Measurements from ENCODE around the gene DCLK3. TPM values are rescaled to one million over a fixed set of nuclear protein-coding genes. Genes with fewer than 3 reads are reported as not detected.

Gene DCLK3
- total and polyA plus RNA-seq, 2 donors (not counting 1 experiment from before 2014, with no cell fraction given), result not detected

GRCh38 chr3:36771931-36772330 lies 7.6 kb upstream of the DCLK3 start:
- TF ChIP-seq EZH2 (IDR thresholded peaks at IDR 0.05; ENCODE audit: borderline replicate concordance, insufficient read depth, low read depth, low read length, poor library complexity, severe bottlenecking) (no peak), CTCF (IDR thresholded peaks at IDR 0.05) (no peak)
- H3K9ac ChIP-seq (ENCODE audit: low read length), result no peak overlapping the region
- no peaks in the 10 kb centered on the region for H3K9me3 ChIP-seq (ENCODE audit: control extremely low read depth in 1 of 3, control insufficient read depth in 2 of 3, insufficient read depth in 1 of 3, low read length in 2 of 3)
- H3K27ac ChIP-seq (ENCODE audit: low read length in 2 of 2), result no peak overlapping the region
- POLR2A ChIA-PET, result no interaction called here
- H3K4me1 ChIP-seq (ENCODE audit: control insufficient read depth in 2 of 2, insufficient read depth in 2 of 2, low read length in 2 of 2), result no peaks in the 10 kb centered on the region
- ATAC-seq (ENCODE audit: low read depth), result no peak
- no peaks in the 10 kb centered on the region for H3K9me3 Mint-ChIP-seq (ENCODE audit: insufficient read depth)
- peaks cover 0 to 5% (median 0%) of the 10 kb centered on the region in 4 experiments for H3K27me3 ChIP-seq (replicated peaks in 1 of 4; ENCODE audit: control extremely low read depth in 1 of 4, control insufficient read depth in 3 of 4, insufficient read depth in 4 of 4, low read length in 3 of 4)
- H3K4me3 Mint-ChIP-seq, result no peak overlapping the region
- DNase-seq, result no peak
- H3K36me3 ChIP-seq (replicated peaks in 1 of 2; ENCODE audit: control extremely low read depth in 1 of 2, control insufficient read depth in 1 of 2, extremely low read depth in 1 of 2, insufficient read depth in 2 of 2, low read length in 1 of 2), result no peaks in the 10 kb centered on the region
- no peak overlapping the region for H3K4me2 ChIP-seq (replicated peaks; ENCODE audit: low read depth, low read length, poor library complexity, severe bottlenecking)
- CTCF ChIA-PET, result no interaction called here
- no peaks in the 10 kb centered on the region for H3K79me2 ChIP-seq (ENCODE audit: control insufficient read depth, insufficient read depth, low read length)
- no peaks in the 10 kb centered on the region for H4K20me1 ChIP-seq (ENCODE audit: control insufficient read depth, insufficient read depth, low read length, poor library complexity, severe bottlenecking)
- H3K4me1 Mint-ChIP-seq, result no peaks in the 10 kb centered on the region
- intact Hi-C loops (cut with micrococcal nuclease), result no loop called here
- peaks cover 35% of the 10 kb centered on the region for H3K27me3 Mint-ChIP-seq
- H3K27ac Mint-ChIP-seq, result no peak overlapping the region
- no peak overlapping the region for H3K4me3 ChIP-seq (ENCODE audit: control extremely low read depth in 1 of 5, extremely low read depth in 1 of 5, insufficient read depth in 1 of 5, low read depth in 2 of 5, low read length in 4 of 5)
- H2AFZ ChIP-seq (ENCODE audit: insufficient read depth, low read depth, low read length, poor library complexity, severe bottlenecking), result no peak overlapping the region

GRCh38 chr3:36769926-36770325 lies 5.6 kb upstream of the DCLK3 start:
- Mint-ChIP-seq H3K4me1 (peaks cover 2% of the 10 kb centered on the region), H3K27ac (no peak overlapping the region), H3K27me3 (peaks cover 52% of the 10 kb centered on the region), H3K4me3 (no peak overlapping the region), H3K9me3 (ENCODE audit: insufficient read depth) (no peaks in the 10 kb centered on the region)
- no peak overlapping the region for H3K9ac ChIP-seq (ENCODE audit: low read length)
- H3K9me3 ChIP-seq (ENCODE audit: control extremely low read depth in 1 of 3, control insufficient read depth in 2 of 3, insufficient read depth in 1 of 3, low read length in 2 of 3), result no peaks in the 10 kb centered on the region
- H2AFZ ChIP-seq (ENCODE audit: insufficient read depth, low read depth, low read length, poor library complexity, severe bottlenecking), result no peak overlapping the region
- no peaks in the 10 kb centered on the region for H3K36me3 ChIP-seq (replicated peaks in 1 of 2; ENCODE audit: control extremely low read depth in 1 of 2, control insufficient read depth in 1 of 2, extremely low read depth in 1 of 2, insufficient read depth in 2 of 2, low read length in 1 of 2)
- no peak overlapping the region for H3K4me3 ChIP-seq (ENCODE audit: control extremely low read depth in 1 of 5, extremely low read depth in 1 of 5, insufficient read depth in 1 of 5, low read depth in 2 of 5, low read length in 4 of 5)
- DNase-seq (no peak), ATAC-seq (ENCODE audit: low read depth) (no peak)
- H3K27me3 ChIP-seq (replicated peaks in 1 of 4; ENCODE audit: control extremely low read depth in 1 of 4, control insufficient read depth in 3 of 4, insufficient read depth in 4 of 4, low read length in 3 of 4), result peaks cover 0 to 12% (median 6%) of the 10 kb centered on the region in 4 experiments
- WGBS (ENCODE audit: insufficient coverage), result 100% methylated on average over 1 of the region's 1 CpG
- CTCF ChIA-PET, result no interaction called here
- POLR2A ChIA-PET, result no interaction called here
- no peak overlapping the region for H3K4me2 ChIP-seq (replicated peaks; ENCODE audit: low read depth, low read length, poor library complexity, severe bottlenecking)
- intact Hi-C loops (cut with micrococcal nuclease), result no loop called here
- H3K79me2 ChIP-seq (ENCODE audit: control insufficient read depth, insufficient read depth, low read length), result no peaks in the 10 kb centered on the region
- no peaks in the 10 kb centered on the region for H4K20me1 ChIP-seq (ENCODE audit: control insufficient read depth, insufficient read depth, low read length, poor library complexity, severe bottlenecking)
- TF ChIP-seq CTCF (IDR thresholded peaks at IDR 0.05) (no peak), EZH2 (IDR thresholded peaks at IDR 0.05; ENCODE audit: borderline replicate concordance, insufficient read depth, low read depth, low read length, poor library complexity, severe bottlenecking) (no peak)
- no peak overlapping the region for H3K27ac ChIP-seq (ENCODE audit: low read length in 2 of 2)
- H3K4me1 ChIP-seq (ENCODE audit: control insufficient read depth in 2 of 2, insufficient read depth in 2 of 2, low read length in 2 of 2), result no peaks in the 10 kb centered on the region

Data from B cell (primary cell).